GM21717 (cell line): ENCODE data around the gene RTL10.

ENCODE experiments used
- ATAC-seq: cut with Tn5 transposase; IDR thresholded peaks from one replicate; pipeline ENCODE4 v1.9.1; 2021; ENCODE audit warnings: mild to moderate bottlenecking, moderate library complexity; ENCODE audit not compliant: unreplicated experiment

RTL10 gene

DNA sequence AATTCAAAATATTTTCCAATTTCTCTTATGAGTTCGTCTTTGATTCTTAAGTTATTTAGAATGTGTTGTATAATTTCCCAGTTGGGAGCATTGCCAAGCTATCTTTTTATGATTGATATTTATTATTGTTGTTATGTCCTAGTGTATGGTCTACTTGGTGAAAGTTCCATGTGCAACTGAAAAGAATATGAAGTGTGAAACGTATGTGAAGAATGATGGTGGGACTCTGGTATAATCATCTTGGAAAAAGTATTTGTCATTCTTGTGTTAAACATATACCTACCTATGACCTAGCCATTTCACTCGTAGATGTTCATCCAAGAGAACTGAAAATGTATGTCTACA, 12.0 kb upstream of the RTL10 start:
- ATAC-seq = no peak

- ATAC-seq = no peak
Measured at GRCh38 chr22:19865141-19865829, 10.6 kb upstream of the RTL10 start.

DNA sequence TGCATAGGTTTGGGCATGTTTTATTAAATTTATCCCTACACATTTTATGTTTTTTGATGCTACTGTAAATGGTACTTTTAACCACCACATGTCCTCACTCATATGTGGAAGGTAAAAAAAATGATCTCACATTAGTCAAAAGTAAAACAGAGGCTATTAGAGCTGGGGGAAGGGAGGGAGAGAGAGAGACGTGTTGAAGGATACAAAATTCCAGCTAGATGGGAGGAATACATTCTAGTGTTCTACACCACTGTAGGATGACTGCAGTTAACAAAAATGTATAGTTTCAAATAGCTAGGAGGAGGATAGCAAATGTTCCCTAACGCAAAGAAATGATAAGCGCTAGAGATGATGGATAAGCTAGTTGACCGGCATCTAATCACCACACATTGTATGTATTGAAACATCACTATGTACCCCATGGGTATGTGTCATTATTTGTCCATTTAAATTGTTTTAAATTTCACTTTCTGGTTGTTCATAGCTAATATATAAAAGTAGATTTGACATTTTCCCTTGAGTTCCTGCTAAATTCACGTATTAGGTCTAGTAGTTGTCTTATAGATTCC, 9.9 kb upstream of the RTL10 start:
- no peak for ATAC-seq

GRCh38 chr22:19863571-19863970, 8.9 kb upstream of the RTL10 start:
- ATAC-seq = no peak

- ATAC-seq = no peak
Measured at GRCh38 chr22:19862619-19863246, 8.1 kb upstream of the RTL10 start.

- no peak for ATAC-seq
Measured at GRCh38 chr22:19859861-19860510, 5.3 kb upstream of the RTL10 start.

DNA sequence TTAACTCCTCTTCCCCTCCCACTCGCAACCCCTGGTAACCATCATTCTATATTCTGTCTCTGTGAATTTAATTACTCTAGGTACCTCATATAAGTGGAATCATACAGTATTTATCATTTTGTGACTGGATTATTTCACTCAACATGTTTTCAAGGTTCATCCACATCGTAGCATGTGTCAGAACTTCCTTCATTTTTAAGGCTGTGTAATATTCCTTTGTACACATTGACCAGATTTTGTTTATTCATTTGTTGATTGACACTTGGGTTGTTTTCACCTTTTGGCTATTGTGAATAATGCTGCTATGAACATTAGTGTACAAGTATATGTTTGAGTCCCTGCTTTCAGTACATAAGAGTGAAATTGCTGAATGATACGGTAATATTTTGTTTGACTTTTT, 2.7 kb upstream of the RTL10 start:
- ATAC-seq = no peak

GRCh38 chr22:19855504-19856409, 1.1 kb upstream of the RTL10 start:
- peak; percentile 14 for ATAC-seq

DNA sequence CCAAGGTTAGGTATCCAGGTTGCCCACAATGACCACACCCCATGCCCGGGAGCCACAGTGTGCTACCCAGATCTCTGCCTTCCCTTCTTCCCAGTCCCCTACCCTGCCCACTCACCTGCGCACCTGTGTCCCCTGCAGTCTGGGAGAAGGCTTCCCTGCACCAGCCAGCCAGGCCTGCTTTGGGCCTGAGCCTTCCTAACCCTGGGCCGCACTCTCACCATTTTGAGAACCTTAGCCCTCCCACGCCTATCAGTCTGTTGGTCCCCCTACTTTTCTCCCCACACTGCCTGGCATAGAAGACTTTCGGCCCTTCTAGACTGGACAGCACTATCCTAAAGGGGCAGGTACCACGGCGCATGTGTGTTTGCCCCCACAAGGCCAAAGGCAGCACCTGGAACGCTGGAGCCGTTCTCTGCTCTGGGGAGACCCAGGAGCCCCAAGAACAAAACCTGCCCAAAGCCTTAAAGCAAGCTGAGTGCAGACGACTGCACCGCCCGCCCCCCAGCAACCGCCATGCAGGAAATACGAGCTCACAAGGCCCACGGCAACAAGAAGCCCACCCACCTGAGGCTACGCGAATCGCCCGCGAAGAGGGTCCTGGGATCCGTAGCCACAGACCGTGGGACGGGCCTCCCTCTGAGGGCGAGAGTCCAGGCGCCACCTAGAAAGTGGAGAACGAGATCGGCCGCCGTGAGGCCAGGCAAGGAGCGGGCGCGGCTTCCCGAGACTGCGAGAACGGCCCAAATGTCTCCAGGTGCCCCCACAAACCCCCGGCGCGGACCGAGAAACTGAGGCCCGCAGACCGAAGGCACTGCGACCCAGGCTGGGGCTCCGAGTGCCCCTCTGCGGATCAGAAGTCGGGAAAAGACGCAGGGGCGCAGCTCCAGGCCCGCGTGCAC, 546 bp downstream of the RTL10 start:
- ATAC-seq = peak; percentile 7

- no peak for ATAC-seq
Measured at GRCh38 chr22:19853058-19853878, 1.4 kb downstream of the RTL10 start.

- no peak for ATAC-seq
Measured at GRCh38 chr22:19852177-19852781, 2.4 kb downstream of the RTL10 start.

GRCh38 chr22:19851291-19852176, 3.1 kb downstream of the RTL10 start:
- ATAC-seq = no peak

DNA sequence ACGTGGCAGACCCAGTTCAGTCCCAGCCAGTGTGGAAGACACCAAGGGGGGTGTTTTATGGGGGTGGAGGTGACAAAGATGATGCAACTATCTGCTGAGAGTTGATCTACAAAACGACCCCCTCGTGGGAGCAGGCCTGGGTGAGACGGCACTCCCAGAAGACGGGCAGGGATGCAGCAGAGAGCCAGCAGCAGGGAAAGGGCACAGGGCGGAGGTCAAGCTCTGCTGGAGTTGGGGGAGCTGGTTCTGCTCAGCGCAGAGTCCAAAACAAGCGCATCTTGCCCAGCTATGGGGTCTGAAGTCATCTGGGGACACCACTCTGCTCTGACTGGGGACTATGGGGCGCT, 3.9 kb downstream of the RTL10 start:
- ATAC-seq = no peak

GRCh38 chr22:19849835-19850762, 4.6 kb downstream of the RTL10 start:
- no peak for ATAC-seq

DNA sequence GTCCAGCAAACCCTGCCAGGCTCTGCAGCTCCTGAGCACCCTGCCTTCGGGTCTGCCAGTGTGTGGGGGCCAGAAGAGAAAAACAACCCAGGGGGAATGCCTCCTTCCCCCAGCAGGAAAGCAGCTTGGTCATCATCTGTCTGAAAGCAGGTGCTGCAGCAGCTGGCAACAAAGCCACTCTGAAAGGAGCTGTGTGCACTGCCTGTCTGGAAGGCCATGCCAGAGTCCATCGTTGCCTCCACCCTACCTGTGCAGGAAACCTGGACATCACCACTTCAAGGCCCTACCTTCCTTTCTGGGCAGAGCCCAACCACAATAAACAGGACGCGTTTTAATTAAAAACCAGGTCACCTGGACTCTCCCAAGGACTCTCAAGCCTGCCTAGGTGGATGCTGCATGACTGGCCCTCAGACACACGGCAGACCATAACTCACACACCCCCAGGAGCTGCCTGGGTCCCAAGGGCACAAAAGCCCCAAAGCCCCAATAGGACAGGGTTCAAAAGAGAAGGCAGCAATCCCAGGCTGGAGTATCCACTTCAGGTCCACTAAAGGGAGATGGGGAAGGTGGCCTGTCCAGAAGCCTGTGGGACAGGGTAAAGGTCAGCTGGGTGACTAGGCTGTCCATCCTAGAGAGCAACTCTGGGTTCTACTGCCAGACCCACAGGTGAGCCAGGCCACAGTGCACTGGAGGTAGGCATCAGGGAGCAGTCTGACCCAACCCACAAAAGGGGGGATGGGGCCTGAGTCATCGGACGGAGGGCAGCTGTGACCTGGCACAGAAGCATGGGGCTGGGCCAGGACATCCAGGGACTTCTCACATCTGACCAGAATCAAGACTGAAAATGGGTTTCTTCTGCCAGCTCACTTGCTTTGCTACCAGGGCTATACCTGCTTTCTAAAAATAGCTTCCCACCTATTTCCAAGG, 6.1 kb downstream of the RTL10 start:
- no peak for ATAC-seq

DNA sequence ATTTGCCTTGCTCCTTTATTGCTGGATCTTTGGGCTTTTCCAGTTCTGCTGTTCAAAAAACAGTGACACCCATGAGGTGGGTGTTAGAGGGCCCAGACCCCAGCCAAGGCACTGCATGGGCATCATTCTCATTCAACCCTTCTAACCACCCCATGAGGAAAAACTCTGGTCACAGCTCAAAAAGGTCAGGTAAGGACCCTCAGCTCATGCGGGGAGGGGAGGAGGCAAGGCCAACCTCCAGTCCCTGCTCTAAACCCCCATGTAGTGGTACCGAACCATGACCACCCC, 7.4 kb downstream of the RTL10 start:
- no peak for ATAC-seq
